Gastroesophageal sphincter (tissue), 4 donors: Measurements from ENCODE around the gene TFPI2. TPM values are rescaled to one million over a fixed set of nuclear protein-coding genes. Genes with fewer than 3 reads are reported as not detected.

Experiments
- ATAC-seq: fragments of 150-250 bp; one replicate; pipeline ENCODE4 v1.9.1; 2016; ENCODE audit warnings: mild to moderate bottlenecking, moderate library complexity
- H3K27ac ChIP-seq, 4 donors: fragments of 200-600 bp; sonication (generic) in 3 of 4; 1 replicate in 3 of 4; 2 replicates in 1 of 4; pipeline ENCODE4 v1.5.1; 2016 to 2019
- H3K27me3 ChIP-seq: fragments of 200-600 bp; sonication (generic); one replicate; pipeline ENCODE4 v1.5.1; 2019
- H3K36me3 ChIP-seq, 2 donors: fragments of 200-600 bp; sonication (generic); one replicate each; pipeline ENCODE4 v1.5.1; 2019; ENCODE audit warnings: control low read depth in 1 of 2
- H3K4me1 ChIP-seq, 3 donors: fragments of 200-600 bp; sonication (generic); 1 replicate in 2 of 3; 2 replicates in 1 of 3; pipeline ENCODE4 v1.5.1; 2016 to 2019; ENCODE audit warnings: control low read depth in 2 of 3
- H3K4me3 ChIP-seq, 2 donors: fragments of 200-600 bp; sonication (generic); one replicate each; pipeline ENCODE4 v1.5.1; 2019; ENCODE audit warnings: mild to moderate bottlenecking in 1 of 2, moderate library complexity in 1 of 2
- H3K9me3 ChIP-seq, 3 donors: fragments of 200-600 bp; sonication (generic); one replicate each; pipeline ENCODE4 v1.5.1; 2017 to 2019; ENCODE audit warnings: control low read depth in 2 of 3
- CTCF ChIP-seq, 4 experiments: fragments of 200-600 bp in 2 of 4; fragments of 450-650 bp in 2 of 4; sonication (generic) in 1 of 4; IDR thresholded peaks; one replicate each; pipeline ENCODE4 v1.5.1; 2017 to 2019; ENCODE audit warnings: antibody characterized with exemption in 4 of 4, mild to moderate bottlenecking in 2 of 4, moderate library complexity in 2 of 4
- EP300 ChIP-seq: sonication (generic); formaldehyde crosslinking; IDR thresholded peaks from one replicate; pipeline ENCODE4 v1.6.1; 2017; ENCODE audit warnings: antibody characterized with exemption, mild to moderate bottlenecking
- POLR2A ChIP-seq, 2 donors: fragments of 450-650 bp; IDR thresholded peaks; one replicate each; pipeline ENCODE4 v1.6.1; 2017; ENCODE audit warnings: antibody characterized with exemption in 2 of 2, mild to moderate bottlenecking in 2 of 2, moderate library complexity in 1 of 2
- POLR2AphosphoS5 ChIP-seq: sonication (generic); formaldehyde crosslinking; IDR thresholded peaks from one replicate; pipeline ENCODE4 v1.6.1; 2017; ENCODE audit warnings: antibody characterized with exemption
- WGBS, 2 donors: methylation state at CpG; one replicate each; pipeline ENCODE4 v1.1.5; 2018; ENCODE audit warnings: low coverage in 1 of 2; 5-methylcytosine and 5-hydroxymethylcytosine counted together
- total RNA-seq, 4 donors: library from RNA; depleted of rRNA; stranded (reverse); fragments of >200 nt; gene quantifications; one replicate each; pipeline ENCODE4 v1.1.0, GENCODE V29; 2016

The TFPI2 gene
- total RNA-seq, 4 donors from 2014 or later, result 0.85 to 40.1 (median 5.6) TPM

GRCh38 chr7:93931655-93932054, 41.1 kb upstream of the TFPI2 start:
- H3K36me3 ChIP-seq, result peaks cover 0 to 4% of the 10 kb centered on the region in 2 donors
- H3K9me3 ChIP-seq, result no peaks in the 10 kb centered on the region
- H3K4me1 ChIP-seq, result peaks cover 0 to 12% (median 0%) of the 10 kb centered on the region in 3 donors
- no peak for ATAC-seq
- WGBS, 2 donors, result 77 to 78% methylated on average over 3 of the region's 3 CpGs
- H3K4me3 ChIP-seq, result no peak overlapping the region
- TF ChIP-seq EP300 (no peak), POLR2A (IDR thresholded peaks at IDR 0.05) (no peak), POLR2AphosphoS5 (no peak), CTCF (IDR thresholded peaks at IDR 0.05) (no peak)
- H3K27me3 ChIP-seq, result no peaks in the 10 kb centered on the region
- H3K27ac ChIP-seq, result no peak overlapping the region

DNA sequence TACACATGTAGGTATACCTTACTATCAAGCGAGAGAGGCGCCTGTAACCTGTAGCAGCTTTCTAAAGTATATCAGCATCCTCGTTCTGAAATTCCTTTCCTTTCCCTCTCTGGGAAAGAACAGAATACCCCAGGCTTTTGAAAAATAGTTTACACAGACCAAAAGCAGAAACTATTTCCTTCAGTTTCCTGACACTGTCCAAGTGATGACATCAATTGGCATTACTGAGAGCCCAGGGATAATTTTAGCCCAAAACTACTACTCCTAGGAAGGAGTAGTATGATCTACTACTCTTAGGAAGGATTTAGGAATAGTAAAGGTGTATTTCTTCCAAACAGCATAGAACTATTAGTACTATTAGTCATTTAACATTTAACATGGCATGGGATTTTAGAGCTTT, 37.0 kb upstream of the TFPI2 start:
- peak; percentile 46 for ATAC-seq
- peaks cover 0 to 9% of the 10 kb centered on the region in 2 donors for H3K36me3 ChIP-seq
- H3K9me3 ChIP-seq, result no peaks in the 10 kb centered on the region
- no peak overlapping the region for H3K4me3 ChIP-seq
- H3K27me3 ChIP-seq, result no peaks in the 10 kb centered on the region
- H3K4me1 ChIP-seq, result peaks cover 0 to 48% (median 0%) of the 10 kb centered on the region in 3 donors
- H3K27ac ChIP-seq, result peak overlapping the region in 3 of 4 donors; percentile 52 to 62 (median 59)
- TF ChIP-seq EP300 (no peak), POLR2A (IDR thresholded peaks at IDR 0.05) (no peak), POLR2AphosphoS5 (no peak), CTCF (IDR thresholded peaks at IDR 0.05) (no peak)
- 54 to 70% methylated on average over 3 of the region's 3 CpGs for WGBS, 2 donors

- peaks cover 0 to 9% of the 10 kb centered on the region in 2 donors for H3K36me3 ChIP-seq
- peaks cover 0 to 52% (median 0%) of the 10 kb centered on the region in 3 donors for H3K4me1 ChIP-seq
- H3K9me3 ChIP-seq, result no peaks in the 10 kb centered on the region
- WGBS, 2 donors, result 67 to 80% methylated on average over 1 of the region's 1 CpG
- peak overlapping the region in 3 of 4 donors; percentile 52 to 62 (median 59) for H3K27ac ChIP-seq
- no peak overlapping the region for H3K4me3 ChIP-seq
- ATAC-seq, result no peak
- H3K27me3 ChIP-seq, result no peaks in the 10 kb centered on the region
- TF ChIP-seq CTCF (IDR thresholded peaks at IDR 0.05), result no peak
- no peak for TF ChIP-seq POLR2AphosphoS5
- no peak for TF ChIP-seq POLR2A (IDR thresholded peaks at IDR 0.05)
- no peak for TF ChIP-seq EP300
Observed at GRCh38 chr7:93926800-93927199, 36.2 kb upstream of the TFPI2 start.

DNA sequence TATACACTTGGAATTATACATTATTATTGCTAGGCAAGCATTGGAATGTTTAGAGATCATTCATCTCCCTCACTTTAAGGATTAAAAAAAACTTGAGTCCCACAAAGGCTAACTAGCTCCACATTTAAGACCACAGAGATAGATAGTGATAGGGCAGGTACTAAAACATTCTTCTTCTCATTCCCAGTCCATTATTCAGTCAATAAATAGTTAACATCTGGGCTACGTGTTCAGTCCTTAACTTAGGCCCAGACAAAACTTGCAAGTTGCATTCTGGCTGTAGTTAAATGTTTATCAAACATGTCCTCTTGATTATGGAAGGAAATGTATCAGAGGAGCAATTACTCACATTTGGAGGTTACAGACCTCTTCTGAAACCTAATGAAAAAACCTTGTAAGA, 33.4 kb upstream of the TFPI2 start:
- WGBS, 2 donors, result 10 to 13% methylated on average over 1 of the region's 1 CpG
- ATAC-seq, result no peak
- H3K27me3 ChIP-seq, result no peaks in the 10 kb centered on the region
- TF ChIP-seq CTCF (IDR thresholded peaks at IDR 0.05) (no peak), POLR2AphosphoS5 (no peak), POLR2A (IDR thresholded peaks at IDR 0.05) (no peak), EP300 (no peak)
- H3K4me3 ChIP-seq, result peak overlapping the region; percentile 69 to 74
- no peaks in the 10 kb centered on the region for H3K9me3 ChIP-seq
- H3K36me3 ChIP-seq, result peaks cover 0 to 9% of the 10 kb centered on the region in 2 donors
- H3K4me1 ChIP-seq, result peaks cover 0 to 68% (median 0%) of the 10 kb centered on the region in 3 donors
- H3K27ac ChIP-seq, result peak overlapping the region; percentile 45 to 92 (median 70)

- TF ChIP-seq POLR2A (IDR thresholded peaks at IDR 0.05) (no peak), POLR2AphosphoS5 (no peak), EP300 (no peak), CTCF (IDR thresholded peaks at IDR 0.05) (no peak)
- 30% methylated on average over 6 of the region's 6 CpGs for WGBS, 2 donors
- Histone ChIP-seq H3K27ac (peak overlapping the region in 3 of 4 donors; percentile 45 to 92 (median 89)), H3K27me3 (no peaks in the 10 kb centered on the region), H3K4me1 (peaks cover 0 to 68% (median 0%) of the 10 kb centered on the region in 3 donors), H3K4me3 (peak overlapping the region; percentile 69 to 74), H3K9me3 (no peaks in the 10 kb centered on the region), H3K36me3 (peaks cover 0 to 9% of the 10 kb centered on the region in 2 donors)
- ATAC-seq, result no peak
Observed at GRCh38 chr7:93923296-93923695, 32.7 kb upstream of the TFPI2 start.
